HG03064 (cell line): ENCODE data around the gene FAM120A.

Source experiments
- ATAC-seq: cut with Tn5 transposase; IDR thresholded peaks from one replicate; pipeline ENCODE4 v1.9.1; 2021; ENCODE audit warnings: low read depth; ENCODE audit not compliant: unreplicated experiment

Gene FAM120A

DNA sequence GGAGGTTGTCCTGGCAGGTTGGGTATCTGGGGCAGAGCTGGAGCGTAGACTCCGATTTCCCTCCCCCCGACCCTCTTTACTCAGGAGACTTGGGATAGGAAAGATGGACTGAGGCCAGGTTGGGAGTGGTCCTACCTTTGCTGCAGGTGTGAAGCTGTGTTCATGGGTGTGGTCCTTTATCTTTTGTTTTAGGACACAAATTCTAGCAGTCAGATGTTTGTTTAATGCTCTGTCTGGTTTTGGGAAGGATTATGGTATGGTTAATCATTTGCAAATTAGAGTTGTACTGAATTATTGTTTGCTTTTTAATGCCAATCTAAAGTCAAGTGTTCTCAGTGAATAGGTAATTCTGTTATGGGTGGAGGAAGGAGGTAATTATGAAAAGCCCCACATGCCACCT lies 16.0 kb downstream of the FAM120A start:
- no peak for ATAC-seq

DNA sequence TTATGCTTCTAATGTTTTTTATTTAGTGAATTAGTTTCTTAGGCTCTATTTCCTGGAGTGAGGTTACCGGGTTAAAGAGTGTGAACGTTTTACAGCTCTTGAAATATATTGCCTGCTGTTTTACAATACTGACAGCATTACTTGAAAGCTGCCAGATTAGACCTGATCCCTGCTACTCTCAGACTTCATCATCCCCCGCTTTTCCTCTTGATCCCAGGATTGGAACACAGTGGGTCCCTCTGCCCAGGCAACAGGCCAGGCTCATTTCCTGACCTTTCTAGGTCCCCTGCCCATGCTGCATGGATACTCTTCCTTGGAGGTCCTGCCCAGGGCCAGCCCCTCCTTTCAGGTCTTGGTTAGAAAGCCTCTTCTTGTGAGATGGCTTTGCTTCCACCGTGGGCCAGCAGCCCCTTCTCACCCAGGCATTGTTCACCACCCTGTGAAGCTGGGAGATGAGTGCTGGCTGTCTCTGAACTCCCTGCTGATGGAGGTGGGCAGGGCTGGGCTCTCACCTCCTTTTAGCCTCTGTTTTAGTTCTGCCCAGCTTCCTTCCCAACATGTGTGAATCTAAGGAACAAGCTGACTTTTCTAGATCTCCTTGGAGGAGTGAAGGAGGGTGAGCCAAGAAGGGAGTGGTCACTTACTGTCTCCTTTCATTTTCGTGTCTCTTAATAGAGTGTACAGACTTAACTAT lies 17.4 kb downstream of the FAM120A start:
- ATAC-seq = no peak

DNA sequence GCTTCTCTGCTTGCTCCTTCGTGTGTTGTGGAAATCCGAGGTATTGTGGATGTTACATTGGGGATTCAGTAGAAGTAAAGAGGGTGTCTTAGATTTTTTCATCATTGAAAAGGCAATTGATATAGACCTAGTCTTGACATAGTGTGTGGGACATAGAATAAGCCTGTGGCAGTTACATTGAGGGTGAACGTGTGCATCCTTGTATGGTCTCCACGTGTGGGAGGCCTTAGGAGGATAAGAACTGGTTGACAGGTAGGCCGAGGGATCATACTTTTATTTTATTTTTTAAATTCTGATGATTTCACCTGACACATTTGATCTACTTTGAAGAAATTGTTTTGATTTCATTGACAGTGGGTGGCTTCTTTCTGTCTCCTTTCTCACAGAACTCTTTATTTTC lies 18.9 kb downstream of the FAM120A start:
- no peak for ATAC-seq

DNA sequence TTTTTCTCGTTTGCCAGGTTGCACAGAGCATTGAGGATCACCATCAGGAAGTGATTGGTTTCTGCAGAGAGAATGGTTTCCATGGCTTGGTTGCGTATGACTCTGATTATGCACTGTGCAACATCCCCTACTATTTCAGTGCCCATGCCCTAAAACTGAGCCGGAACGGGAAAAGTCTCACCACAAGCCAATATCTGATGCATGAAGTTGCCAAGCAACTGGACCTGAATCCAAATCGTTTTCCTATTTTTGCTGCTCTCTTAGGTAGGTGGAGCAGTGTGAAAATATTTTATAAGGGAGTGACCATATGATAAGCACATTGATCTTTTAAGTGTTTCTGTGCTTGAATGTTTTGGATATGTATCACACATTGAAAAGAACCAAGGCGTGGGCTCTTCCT lies 19.6 kb downstream of the FAM120A start:
- ATAC-seq = no peak

DNA sequence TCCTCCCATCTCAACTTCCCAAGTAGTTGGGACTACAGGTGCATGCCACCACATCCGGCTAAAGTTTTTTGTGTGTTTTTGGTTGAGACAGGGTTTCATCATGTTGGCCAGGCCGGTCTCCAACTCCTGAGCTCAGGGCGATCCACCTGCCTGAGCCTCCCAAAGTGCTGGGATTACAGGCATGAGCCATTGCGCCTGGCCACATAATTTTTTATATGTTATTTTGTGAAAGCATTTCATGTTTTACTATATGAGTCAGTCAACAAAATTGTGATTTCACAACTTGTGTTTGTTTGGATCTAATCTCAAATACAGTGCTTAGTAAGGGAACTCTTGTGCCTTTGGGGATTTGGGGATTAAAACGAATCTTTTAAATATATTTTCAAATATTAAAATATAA lies 21.9 kb downstream of the FAM120A start:
- ATAC-seq = no peak

DNA sequence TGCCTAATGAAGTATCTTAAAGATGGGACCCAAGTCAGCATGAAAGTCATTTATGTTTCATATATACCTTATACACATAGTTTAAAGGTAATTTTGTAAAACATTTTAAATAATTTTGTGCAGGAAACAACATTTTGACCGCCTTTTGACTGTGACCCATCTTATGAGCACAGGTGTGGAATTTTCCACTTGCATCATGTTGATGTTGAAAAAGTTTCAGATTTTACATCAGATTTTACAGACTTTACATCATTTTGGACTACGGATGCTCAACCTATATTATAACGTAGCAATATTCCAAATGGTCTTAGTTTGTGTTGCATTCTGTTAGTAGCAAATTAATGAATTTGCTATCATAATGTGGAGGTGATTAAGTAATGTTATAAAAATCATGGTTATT lies 23.6 kb downstream of the FAM120A start:
- no peak for ATAC-seq

DNA sequence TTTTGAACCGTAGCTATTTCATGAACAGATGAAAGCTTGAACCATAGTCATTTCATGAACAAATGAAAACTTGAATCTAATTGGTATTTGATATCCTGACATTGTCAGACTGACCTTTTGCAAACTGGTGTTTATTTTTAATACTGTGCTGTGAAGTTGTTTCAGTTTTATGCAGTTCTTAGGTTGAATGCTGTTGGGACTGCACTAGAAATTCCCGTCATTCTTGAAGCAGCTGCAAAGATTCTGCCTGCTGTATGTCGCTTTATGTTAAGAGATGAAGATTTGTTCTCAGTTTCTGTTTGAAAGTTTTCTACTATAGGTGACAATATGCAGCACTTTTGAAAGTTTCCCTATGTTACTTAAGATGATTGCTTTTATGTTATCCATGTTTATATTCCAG lies 24.4 kb downstream of the FAM120A start:
- no peak for ATAC-seq

DNA sequence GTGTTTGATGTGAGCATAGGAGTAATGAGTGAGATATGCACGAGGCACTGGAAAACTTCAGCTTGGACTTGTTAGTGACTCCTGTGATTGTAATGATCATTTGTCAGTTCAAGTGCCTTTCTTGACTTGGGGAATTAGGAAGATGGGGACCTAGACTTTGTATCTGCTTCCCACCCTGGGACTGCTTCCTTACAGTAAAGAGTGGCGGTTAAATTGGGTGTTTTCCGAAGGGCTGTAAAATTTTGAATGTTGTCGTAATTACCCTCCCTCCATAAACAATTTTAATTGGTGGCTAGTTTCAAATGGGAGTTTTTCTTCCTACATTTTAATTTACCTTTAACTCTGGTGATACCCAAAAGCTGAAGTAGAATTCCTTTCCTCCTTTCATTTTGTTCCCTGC lies 25.4 kb downstream of the FAM120A start:
- ATAC-seq = no peak

DNA sequence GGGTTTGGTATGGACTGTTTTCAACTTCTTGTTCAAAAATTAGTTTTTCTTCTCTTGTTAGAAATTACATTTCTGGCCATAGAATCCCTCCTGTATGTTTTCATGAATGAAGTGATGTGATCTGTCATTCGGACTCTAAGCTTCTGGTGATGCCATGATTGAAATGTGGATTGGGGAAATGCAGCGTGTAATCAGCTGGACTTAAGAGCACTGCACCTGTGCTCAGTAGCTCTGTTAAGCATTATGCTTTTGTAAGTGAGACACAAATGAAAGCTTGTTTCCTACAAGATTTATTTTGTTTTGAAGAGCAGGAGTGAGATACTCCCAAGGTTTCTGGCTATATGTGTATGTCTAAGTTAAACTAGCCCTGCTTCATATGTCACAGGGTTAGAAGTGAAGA lies 25.9 kb downstream of the FAM120A start:
- no peak for ATAC-seq

DNA sequence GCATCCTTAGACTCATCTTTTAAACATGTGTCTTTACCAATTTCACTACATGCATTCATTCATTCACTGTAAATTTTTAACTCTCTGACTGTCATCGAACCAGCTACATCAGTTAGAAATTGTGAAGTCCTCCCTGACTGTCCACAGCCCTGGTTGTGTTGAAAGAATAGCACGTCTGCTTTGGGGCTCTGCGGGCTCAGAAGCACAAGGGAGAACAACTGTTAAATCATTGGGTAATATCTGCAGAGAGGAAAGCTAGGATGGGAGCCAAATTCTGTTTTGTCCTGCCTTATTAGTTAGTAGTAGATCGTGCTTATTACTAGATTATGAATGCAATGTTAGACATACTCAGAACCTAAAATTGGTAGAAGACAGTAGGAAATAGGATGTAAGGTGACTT lies 28.2 kb downstream of the FAM120A start:
- ATAC-seq = no peak

DNA sequence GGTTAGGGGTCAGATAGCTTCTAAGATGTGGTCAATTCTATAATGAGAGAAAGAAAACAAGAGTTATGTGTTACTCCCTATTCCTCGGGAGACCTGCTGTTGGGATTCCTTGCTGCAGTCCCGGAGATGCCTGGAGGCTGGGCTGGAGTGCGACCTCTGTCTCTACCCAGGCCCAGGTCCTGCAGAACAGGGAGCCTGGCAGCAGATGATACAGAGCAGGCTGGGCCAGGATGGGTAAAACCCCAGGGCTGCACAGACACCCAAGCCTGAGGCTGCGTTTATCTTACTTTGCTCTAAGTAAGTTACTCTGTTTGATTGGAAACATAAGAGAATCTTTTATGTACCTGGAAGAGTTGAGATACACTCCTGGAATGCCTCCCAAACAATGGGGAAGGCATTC lies 28.8 kb downstream of the FAM120A start:
- no peak for ATAC-seq

DNA sequence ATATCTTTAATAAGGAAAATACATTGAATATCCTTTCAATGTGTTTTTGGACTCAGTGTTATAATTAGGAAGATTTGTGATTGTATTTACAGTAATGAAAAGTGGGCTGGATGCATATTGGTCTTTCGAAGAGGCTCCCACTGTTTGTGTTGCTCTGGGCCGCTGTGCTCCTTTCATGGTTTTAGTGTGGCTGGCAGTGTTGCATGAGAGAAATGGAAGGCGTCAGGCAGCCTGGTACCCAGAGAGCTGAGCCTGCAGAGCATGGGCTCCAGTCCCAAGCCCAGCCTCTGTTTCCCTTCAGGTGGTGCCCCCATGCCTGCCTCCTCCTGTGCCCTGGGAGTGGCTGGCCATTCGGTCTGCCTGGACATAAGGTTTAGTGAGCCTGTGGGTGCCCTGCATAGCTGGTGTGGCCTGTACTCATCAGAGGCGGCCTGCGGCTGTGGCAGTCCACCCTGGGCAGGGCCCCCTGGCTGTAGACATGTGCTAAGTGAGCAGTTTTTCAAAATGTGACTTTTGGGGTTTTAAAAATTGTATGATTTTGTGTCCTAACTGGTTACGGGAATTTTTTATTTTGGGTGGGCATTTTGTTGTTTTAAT lies 29.3 kb downstream of the FAM120A start:
- ATAC-seq = no peak

DNA sequence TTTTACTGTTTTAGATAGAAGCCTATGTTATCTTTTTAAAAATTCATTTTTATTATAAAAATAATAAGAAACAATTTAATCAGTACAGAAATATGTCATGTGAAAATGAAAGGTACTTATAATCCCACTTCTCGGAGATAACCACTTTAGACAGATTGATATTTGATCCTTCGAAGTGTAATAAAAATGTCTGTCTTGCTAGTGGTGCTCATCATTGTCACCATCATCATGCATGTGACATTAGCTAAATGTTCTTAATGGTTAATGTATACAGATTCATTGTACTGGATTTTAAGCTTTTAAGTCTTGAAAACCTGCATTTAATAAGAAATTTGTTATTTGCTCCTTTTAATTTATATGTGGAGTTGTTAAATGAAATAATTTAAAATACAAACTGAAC lies 32.0 kb downstream of the FAM120A start:
- ATAC-seq = no peak

DNA sequence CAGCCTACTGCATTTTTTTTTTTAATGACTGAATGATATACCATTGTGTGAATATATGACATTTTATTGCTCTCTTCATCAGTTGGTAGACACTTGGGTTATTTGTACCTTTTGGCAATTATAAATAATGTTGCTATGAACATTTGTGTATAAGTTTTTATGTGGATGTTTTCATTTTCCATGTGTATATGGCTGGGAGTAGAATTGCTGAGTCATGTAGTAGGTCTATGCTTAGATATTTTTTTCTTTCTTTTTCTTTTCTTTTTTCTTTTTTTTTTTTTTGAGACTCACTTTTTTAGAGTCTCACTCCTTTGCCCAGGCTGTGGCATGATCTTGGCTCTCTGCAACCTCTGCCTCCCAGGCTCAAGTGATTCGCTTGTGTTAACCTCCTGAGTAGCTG lies 34.8 kb downstream of the FAM120A start:
- no peak for ATAC-seq

DNA sequence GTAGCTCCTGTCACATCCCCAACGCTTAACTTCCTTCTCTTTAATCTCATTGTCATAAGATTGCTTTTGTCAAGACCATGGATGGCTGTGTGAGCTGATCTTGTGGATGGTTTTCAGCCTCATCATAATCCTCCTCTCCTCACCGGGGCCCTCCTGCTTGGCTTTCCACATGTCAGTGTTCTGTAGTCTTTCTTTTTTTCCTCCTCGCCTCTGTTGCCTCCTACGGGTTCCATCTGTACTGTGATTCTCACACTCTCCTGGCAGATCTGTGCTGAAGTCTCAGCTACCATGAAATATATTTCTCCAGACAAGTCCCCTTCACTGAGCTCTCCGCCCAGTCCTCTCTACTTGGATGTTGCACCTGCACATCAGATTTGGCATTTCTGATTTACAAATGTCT lies 36.8 kb downstream of the FAM120A start:
- ATAC-seq = no peak

DNA sequence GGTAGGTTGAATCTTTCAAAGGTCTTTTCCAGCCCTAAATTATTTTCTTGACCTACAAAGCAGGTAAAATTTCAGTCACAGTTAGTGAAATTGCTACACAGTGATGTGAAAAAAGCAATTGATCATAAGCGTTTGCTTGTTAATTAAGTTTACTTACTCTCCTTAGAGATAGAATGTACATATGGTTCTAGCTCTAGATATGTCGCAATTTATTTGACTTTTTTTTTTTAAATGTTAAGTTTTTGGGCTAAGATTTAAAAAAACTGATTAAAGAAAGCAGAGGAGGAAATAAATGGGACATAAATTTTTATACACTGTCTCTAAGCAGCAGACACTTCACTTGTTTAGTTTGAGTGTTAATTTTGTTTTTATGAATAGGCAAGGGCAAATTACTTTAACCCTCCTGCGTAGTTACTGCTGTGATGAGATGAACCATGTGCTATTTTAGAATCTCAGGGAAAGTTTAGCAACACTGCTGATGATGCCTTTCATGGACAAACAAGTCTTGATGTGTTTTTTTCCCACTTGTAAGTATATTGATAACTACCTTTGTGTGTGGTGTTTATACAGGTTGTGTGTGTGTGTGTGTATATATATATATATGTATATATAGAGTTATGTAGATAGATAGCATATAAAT lies 40.2 kb downstream of the FAM120A start:
- no peak for ATAC-seq

DNA sequence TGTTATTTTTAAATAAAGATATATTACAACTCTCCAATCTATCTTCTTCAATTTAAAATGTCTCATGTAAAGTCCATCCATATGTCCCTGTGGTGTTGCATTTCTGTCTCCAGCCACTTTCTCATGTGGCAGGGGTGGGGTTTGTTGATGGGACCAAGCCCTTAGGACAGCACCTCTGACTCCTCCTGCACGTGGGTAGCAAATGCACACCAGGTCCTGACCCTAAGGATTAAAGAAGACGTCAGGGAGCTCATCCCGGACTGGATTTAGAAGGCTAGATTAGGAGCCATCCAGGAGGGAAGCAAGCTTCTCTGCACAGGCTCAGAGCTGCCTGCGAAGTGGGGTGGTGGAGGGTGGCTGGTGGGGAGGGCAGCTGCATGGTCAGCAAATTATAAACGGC lies 40.8 kb downstream of the FAM120A start:
- no peak for ATAC-seq

DNA sequence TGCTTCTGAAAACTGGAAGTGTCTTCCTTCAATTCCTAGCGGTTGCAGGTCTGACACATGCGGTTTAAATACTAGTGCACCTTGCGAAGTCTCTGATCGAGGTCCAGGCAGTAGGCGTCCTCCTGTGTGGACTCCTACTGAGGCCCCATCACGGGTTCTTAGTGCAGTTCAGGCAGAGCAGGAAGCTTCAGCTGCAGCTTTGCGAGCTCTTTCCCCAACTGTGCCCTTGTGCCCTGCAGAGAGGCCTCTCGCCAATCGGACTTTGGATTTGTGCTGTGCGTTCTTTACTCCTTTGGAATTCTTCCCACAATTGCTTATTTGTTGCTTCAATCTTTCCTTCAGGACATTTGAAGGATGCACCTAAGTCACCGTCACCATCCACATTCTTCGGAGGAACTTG lies 42.5 kb downstream of the FAM120A start:
- ATAC-seq = no peak

DNA sequence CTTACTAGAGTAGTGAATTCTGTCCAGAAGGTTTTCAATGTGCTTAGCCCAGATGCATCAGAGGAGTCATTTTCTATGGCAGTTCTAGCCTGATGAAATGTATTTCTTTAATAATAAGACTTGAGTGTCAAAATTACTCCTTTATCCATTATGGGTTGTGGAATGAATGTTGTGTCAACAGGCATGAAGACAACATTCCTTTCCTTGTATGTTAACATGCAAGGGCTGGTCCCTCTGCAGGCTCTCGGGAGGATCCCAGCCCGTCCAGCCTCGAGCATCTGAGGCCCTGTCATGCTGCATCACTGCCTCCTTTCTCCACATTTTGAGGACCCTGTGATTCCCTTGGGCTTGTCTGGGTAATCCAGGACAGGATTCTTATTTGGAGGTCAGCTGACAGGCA lies 44.8 kb downstream of the FAM120A start:
- no peak for ATAC-seq

DNA sequence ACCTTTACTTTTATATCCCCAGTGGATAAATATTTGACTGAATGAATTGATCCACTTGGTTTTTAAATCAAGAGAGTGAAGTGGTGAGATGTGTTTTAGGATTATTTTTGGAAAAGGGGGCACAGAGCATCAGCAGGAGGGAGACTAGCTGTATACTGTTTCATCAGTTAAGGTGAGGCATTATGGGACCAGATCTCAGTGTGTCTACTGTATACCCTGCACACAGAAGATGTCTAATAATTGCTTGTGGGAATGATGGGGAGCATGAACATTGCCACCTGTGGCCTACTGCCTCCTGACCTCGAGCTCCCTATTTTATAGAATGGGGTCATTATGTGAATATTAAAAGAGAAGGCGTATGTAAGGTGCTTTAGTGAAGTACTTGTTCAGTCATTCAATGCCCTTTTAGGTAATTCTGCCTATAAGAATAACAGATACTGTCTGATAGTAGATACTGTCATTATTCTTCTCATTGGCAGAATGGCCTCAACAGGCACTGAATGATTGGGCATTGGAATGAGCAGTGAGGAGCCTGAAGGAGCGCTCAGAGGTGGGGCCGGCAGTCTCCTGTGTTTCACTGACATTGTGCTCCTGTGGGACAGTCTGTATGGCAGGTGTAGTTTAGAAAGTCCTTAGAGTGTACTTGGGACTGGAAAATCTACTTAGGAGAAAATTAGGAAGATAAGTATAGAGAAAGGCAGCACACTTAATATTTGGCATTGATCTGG lies 49.2 kb downstream of the FAM120A start:
- no peak for ATAC-seq

DNA sequence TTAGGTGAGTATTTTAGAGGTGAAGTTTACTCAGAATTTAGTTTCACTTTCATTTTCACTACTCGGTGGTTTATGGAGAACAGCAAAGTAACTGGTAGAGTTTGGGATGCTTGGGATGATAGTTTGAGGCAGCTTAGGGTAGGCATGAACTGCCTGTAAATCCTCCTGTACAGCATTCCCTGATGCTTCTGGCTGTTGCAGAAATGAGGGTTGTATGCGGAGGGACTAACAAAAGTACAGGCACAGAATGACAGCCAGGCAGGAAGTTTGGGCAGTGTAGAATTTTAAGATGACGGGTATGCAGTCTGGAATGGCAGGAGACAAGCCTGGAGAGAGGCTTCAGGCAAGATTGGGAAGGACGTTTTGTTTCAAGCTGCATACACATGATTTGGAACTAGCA lies 49.9 kb downstream of the FAM120A start:
- no peak for ATAC-seq

DNA sequence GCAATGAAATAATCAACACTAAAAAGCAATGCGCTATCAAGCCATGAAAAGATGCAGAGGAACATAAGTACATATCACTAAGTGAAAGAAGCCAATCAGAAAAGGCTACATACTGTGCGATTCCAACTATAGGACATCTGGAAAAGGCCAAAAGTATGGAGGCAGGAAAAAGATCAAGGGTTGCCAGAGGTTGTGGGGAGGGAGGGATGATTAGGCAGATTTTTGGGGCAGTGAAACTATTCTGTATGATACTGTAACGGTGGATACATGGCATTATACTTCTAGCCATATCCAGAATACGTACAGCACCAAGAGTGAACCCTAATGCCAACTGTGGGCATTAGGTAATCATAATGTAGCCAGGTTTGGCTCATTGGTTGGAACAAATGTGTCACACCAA lies 51.9 kb downstream of the FAM120A start:
- ATAC-seq = no peak
